HG03175 (cell line): ENCODE measurements around the gene MAN2A1.
"Not testable (repeated sequence)": the region's sequence is repeated elsewhere in the genome, so short reads cannot be mapped to it uniquely, and the experiment has no call there.

ENCODE experiments used
- ATAC-seq: cut with Tn5 transposase; IDR thresholded peaks from one replicate; pipeline ENCODE4 v1.9.1; 2021; ENCODE audit warnings: mild to moderate bottlenecking, moderate library complexity; ENCODE audit not compliant: unreplicated experiment

MAN2A1 gene

DNA sequence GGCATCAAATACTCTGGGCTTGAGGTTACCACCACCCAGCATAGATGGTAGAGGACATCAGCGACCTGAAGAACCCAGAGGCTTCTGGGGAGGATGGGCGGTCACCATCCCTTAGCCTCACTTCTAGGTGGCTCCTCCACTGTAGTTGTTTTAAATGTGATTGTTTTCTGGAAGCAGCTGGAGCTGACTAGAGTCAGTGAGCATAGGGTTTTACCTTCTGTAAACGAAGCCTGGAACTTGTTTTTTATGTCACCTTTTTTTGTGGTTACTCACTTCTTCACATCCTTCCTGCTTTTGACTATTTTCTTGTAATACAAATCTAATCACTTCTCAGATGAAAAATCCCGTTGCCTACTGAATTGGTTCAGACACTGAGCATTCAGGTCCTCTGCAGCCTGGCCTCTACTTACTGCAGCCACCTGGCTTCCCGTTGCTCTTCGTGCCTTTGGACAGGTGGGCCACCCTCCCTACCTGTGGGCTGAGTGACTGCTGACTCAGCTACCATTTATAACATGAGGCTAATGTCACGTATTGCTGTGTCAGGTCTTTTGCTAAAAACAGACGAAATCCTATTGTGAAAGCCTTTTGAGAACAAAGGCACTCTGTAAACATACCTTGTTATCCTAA, 167.8 kb downstream of the MAN2A1 start:
- no peak for ATAC-seq

GRCh38 chr5:109859537-109859936, 169.8 kb downstream of the MAN2A1 start:
- no peak for ATAC-seq

DNA sequence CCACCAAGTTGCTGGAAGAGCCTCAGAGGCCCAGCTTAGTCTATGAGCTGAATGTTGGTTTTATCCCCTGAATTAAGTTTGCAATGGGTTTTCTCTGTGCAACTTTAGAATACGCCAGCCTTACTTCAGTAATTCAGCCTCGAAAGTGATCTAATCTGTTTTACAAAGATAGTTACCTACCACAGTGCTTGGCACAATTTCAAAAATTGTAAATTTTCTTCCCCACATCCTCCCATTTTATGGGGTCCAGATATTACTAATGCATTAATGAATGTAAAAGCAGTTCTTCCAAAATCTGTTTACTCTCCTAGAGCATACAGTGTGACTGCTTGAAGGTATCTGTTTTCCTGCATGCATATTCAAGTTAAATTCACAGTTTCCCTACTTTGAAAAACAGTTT, 172.6 kb downstream of the MAN2A1 start:
- no peak for ATAC-seq

- no peak for ATAC-seq
Observed at GRCh38 chr5:109863752-109864151, 174.0 kb downstream of the MAN2A1 start.

GRCh38 chr5:109865637-109866036, 175.9 kb downstream of the MAN2A1 start:
- no peak for ATAC-seq

DNA sequence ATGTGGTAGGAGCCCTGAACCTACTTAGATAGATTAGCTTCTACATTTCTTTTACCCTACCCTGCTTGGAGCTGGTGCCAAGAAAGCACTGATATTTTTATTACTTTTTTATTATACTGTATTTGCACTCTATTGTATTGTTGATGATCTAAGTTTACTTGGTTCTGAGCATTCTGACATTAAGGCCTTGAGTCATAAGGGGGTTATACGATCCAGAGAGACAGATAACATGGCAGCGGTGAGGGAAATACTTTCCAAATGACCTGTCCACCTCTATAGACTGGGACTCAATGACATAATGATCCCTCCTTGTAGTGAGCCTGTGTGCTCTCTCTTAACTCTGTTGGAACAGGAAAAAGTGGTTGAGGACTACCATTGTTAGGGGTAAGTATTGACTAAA, 176.3 kb downstream of the MAN2A1 start:
- no peak for ATAC-seq

DNA sequence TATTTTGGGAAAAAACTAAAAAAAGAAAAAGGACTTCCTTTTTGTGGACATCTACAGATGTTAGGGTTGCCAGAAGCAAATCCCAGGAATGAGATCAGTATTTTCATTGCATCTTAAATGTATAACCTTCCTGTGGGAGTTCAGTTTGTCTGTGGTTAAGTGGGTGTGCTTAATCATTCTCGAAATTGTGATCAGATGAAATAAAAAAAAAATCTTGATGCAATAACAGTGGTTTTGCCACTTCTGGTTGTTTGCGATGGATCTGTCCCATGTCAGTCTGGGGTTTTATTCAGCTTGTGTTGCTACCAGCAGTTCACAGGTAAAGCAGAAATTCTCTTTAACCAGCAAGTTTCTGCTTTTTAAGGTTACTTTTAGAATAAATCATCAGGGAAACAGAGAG, 179.0 kb downstream of the MAN2A1 start:
- no peak for ATAC-seq

GRCh38 chr5:109873687-109874086, 184.0 kb downstream of the MAN2A1 start:
- no peak for ATAC-seq

GRCh38 chr5:109874108-109874507, 184.4 kb downstream of the MAN2A1 start:
- no peak for ATAC-seq

DNA sequence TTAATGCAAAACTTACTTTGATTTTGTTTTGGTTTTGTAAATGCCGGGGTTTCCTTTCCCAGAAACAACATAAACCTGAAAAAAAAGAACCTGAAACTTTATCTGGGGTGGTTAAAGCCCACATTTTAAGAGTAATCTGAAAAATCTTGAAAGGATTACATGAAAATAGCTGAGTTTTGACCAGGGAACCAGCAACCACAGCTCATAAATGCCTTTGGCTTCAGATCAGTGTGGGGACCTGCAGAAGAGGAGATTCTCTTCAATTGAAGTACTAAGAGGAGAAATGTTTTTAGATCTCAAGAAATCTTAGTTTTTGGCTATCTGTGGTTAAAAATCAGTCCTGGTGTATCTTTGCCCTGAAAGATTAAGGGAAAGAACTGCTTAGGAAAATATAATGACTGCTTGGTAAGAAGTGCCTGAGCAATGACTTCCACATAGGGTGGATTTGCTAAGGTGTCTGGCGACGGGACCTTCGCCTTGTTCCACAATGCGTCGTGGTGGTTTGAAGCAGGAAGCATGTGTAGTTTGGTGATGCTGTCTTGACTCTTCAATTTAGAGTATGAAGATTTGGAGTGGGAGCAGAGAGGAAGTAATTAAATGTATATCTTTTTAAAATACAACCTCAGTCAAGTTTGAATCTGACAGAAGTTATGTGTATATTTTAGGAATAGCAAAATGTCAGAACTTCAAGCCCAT, 186.5 kb downstream of the MAN2A1 start:
- no peak for ATAC-seq

DNA sequence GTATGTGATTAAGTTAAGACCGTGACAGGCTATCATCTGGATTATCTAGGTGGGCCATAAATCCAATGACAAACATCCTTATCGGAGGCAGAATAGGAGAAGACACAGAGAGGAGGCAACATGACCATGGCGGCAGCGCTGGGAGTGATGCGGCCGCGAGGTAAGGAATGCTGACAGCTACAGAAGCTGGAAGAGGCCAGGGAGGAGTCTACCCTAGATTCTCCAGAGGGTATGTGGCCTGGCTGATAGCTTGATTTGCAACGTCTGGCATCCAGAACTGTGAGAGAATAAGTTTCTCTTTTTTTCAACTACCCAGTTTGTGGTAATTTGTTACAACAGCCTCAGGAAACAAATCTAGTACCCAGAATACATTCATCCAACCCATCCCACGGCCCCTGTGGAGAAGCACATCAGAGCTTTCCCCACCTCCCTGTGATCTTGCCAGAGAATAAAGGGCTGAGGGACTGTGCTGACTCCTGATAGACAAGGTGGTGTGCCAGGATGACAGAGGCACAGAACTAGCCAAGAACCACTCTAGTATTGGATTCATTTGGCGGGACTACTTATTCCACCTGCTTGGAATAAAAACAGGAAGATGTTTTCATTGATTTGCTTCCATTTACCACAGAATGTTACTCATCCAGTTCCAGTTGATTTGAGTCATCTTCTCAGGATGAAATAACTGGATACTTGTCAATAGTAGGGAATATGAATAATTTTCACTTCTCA, 187.4 kb downstream of the MAN2A1 start:
- no peak for ATAC-seq

- no peak for ATAC-seq
Observed at GRCh38 chr5:109877670-109878045, 187.9 kb downstream of the MAN2A1 start.

DNA sequence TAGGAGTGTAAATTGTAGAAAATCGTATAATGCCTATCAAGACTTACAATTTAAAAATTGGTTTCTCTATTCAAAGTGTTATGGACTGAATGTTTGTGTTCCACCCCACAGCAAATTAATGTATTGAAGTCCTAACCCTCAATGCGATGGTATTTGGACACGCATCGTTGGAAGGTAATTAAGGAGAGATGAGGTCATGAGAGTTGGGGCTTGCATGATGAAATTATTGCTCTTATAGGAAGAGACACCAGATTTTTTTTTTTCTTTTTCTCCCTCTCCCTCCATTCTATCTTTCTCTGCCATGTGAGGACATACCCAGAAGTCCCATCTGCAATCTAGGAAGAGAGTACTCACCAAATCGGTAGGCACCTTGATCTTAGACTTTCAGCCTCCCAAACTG, 189.2 kb downstream of the MAN2A1 start:
- no peak for ATAC-seq

- no peak for ATAC-seq
Observed at GRCh38 chr5:109880907-109881685, 191.4 kb downstream of the MAN2A1 start.

- no peak for ATAC-seq
Observed at GRCh38 chr5:109882546-109882945, 192.8 kb downstream of the MAN2A1 start.

- ATAC-seq, result no peak
Observed at GRCh38 chr5:109884676-109885075, 194.9 kb downstream of the MAN2A1 start.

GRCh38 chr5:109885205-109885604, 195.5 kb downstream of the MAN2A1 start:
- no peak for ATAC-seq

DNA sequence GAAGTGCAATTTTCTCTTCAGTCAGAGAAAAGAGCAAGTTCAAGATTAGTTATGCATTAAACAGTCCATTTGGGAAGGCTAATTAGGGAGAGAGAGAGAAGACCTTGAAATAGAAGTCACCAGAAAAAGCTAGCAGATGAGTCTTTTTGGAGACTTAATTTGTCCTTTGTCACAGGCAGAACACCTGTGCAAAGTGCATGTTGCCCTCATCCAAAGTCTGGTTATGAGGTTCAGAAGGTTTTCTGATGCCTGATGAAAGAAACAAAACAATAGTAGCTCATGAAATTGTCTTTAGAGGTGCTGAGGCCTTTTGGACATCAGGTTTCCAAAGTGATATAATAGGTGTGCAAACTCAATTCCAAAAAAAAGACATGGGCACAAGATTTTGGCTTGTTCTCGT, 199.3 kb downstream of the MAN2A1 start:
- no peak for ATAC-seq

- not testable (repeated sequence) for ATAC-seq
Observed at GRCh38 chr5:109893271-109893670, 203.5 kb downstream of the MAN2A1 start.

- ATAC-seq, result no peak
Observed at GRCh38 chr5:109898269-109899162, 208.8 kb downstream of the MAN2A1 start.
